Vagina (tissue), 2 donors: Measurements from ENCODE around the gene ZNF469.
A peak's percentile ranks its signal among the peaks of the same experiment; 100 is the strongest.

Source experiments
- POLR2A ChIP-seq, 2 donors: fragments of 450-650 bp; IDR thresholded peaks; one replicate each; pipeline ENCODE4 v1.6.1; 2017; ENCODE audit warnings: antibody characterized with exemption in 2 of 2, mild to moderate bottlenecking in 2 of 2, moderate library complexity in 2 of 2
- POLR2AphosphoS5 ChIP-seq, 2 donors: sonication (generic); formaldehyde crosslinking; IDR thresholded peaks; one replicate each; pipeline ENCODE4 v1.9.0; 2017; ENCODE audit warnings: antibody characterized with exemption in 2 of 2, mild to moderate bottlenecking in 2 of 2, low read depth in 1 of 2; ENCODE audit not compliant: insufficient read depth in 1 of 2
- TF ChIP-seq, protein P1 (sequence below), 3 experiments: fragments of 450-650 bp in 2 of 3; fragments of 200-600 bp in 1 of 3; sonication (generic) in 1 of 3; IDR thresholded peaks; one replicate each; pipeline ENCODE4 v1.5.1; 2017 to 2019; ENCODE audit warnings: antibody characterized with exemption in 3 of 3, mild to moderate bottlenecking in 2 of 3, moderate library complexity in 2 of 3

DNA sequence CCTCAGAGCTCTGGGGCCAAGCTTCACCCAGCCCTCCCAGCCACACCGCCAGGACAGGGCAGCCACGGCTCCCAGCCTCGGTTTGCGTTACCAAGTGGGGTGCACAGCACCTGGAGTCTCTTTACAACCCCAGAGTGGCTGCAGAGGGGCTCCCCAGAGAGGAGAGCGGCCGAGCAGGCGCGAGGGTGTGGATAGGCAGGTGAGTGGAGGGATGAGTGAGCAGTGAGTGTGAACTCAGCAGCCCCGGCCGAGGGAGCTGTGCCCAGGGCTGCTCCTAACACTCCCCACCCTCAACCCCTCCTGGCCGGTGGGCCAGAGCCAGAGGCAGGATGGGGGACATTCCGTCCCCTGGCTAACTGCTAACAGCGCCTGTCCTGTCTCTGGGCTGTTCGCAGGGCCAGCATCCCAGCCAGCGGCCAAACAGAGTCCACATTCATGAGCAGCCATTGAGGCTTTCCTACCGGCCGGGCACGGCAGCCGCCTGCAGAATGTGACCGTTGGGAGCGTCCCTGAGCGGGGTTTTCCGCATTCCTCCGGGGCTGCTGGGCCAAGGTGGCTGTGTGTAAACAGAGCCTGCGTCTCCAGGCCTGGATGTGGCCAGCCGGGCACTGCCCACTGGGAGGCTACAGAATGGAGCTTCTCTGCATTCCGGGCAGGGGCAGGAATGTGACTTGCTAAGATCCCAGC is 5.3 kb downstream of the ZNF469 start:
- TF ChIP-seq, protein P1, sequence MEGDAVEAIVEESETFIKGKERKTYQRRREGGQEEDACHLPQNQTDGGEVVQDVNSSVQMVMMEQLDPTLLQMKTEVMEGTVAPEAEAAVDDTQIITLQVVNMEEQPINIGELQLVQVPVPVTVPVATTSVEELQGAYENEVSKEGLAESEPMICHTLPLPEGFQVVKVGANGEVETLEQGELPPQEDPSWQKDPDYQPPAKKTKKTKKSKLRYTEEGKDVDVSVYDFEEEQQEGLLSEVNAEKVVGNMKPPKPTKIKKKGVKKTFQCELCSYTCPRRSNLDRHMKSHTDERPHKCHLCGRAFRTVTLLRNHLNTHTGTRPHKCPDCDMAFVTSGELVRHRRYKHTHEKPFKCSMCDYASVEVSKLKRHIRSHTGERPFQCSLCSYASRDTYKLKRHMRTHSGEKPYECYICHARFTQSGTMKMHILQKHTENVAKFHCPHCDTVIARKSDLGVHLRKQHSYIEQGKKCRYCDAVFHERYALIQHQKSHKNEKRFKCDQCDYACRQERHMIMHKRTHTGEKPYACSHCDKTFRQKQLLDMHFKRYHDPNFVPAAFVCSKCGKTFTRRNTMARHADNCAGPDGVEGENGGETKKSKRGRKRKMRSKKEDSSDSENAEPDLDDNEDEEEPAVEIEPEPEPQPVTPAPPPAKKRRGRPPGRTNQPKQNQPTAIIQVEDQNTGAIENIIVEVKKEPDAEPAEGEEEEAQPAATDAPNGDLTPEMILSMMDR (IDR thresholded peaks at IDR 0.05), result no peak
- TF ChIP-seq POLR2A (IDR thresholded peaks at IDR 0.05), result no peak
- peak in 1 of 2 donors; percentile 38 for TF ChIP-seq POLR2AphosphoS5 (IDR thresholded peaks at IDR 0.05; ENCODE audit: insufficient read depth in 1 of 2, low read depth in 1 of 2)
